Measurements from ENCODE around the gene INTS13. TPM values are rescaled to one million over a fixed set of nuclear protein-coding genes. Genes with fewer than 3 reads are reported as not detected.

Gene INTS13
- total and polyA plus RNA-seq, 2 of the 4 experiments (the other 2 are of a cell fraction): 9.9 to 31.9 TPM

- no peak for TF ChIP-seq NFE2L2 (IDR thresholded peaks at IDR 0.05; ENCODE audit: low read depth, low read length)
- no peak for TF ChIP-seq CEBPB (IDR thresholded peaks at IDR 0.05; ENCODE audit: low read depth, low read length)
- no peak for TF ChIP-seq CHD1 (IDR thresholded peaks at IDR 0.05; ENCODE audit: low read depth, low read length)
- TF ChIP-seq FOS (IDR thresholded peaks at IDR 0.05; ENCODE audit: low read depth, low read length): no peak
- TF ChIP-seq USF2 (IDR thresholded peaks at IDR 0.05; ENCODE audit: low read depth, low read length): no peak
- TF ChIP-seq CTCF (conservative IDR thresholded peaks at IDR 0.05; ENCODE audit: low read depth, low read length): no peak
- no peak for TF ChIP-seq RFX5 (IDR thresholded peaks at IDR 0.05; ENCODE audit: low read depth, low read length)
- TF ChIP-seq SMC3 (IDR thresholded peaks at IDR 0.05; ENCODE audit: low read depth, low read length): no peak
- TF ChIP-seq ELK1 (IDR thresholded peaks at IDR 0.05; ENCODE audit: borderline replicate concordance, low read depth, low read length): no peak
- no peak for TF ChIP-seq BHLHE40 (IDR thresholded peaks at IDR 0.05; ENCODE audit: low read depth, low read length)
- no peak for TF ChIP-seq MAZ (IDR thresholded peaks at IDR 0.05; ENCODE audit: borderline replicate concordance, low read depth, low read length)
- Histone ChIP-seq H4K5ac (ENCODE audit: low read depth, low read length) (no peak overlapping the region), H3K9me1 (ENCODE audit: insufficient read depth, low read length) (peaks cover 5% of the 10 kb centered on the region), H2BK20ac (ENCODE audit: low read depth, low read length) (no peak overlapping the region), H2AK9ac (replicated peaks; ENCODE audit: low read depth, low read length, poor library complexity) (no peak overlapping the region), H3K4me2 (ENCODE audit: low read depth, low read length) (no peak overlapping the region), H3K9ac (ENCODE audit: low read depth, low read length) (no peak overlapping the region), H4K20me1 (ENCODE audit: insufficient read depth, low read length) (no peaks in the 10 kb centered on the region), H3K79me1 (ENCODE audit: low read depth in 1 of 2, low read length in 2 of 2) (peaks cover 0 to 6% of the 10 kb centered on the region in 2 experiments; a peak in 2 of 4 replicates), H2BK5ac (ENCODE audit: low read depth, low read length, poor library complexity, severe bottlenecking) (no peak overlapping the region), H3K27me3 (ENCODE audit: control insufficient read depth, insufficient read depth, low read length) (no peaks in the 10 kb centered on the region), H3K27ac (ENCODE audit: insufficient read depth, low read length) (no peak overlapping the region), H4K91ac (ENCODE audit: insufficient read depth, low read depth, low read length) (no peak overlapping the region), H2BK15ac (ENCODE audit: low read depth, low read length) (no peak overlapping the region), H2AK5ac (ENCODE audit: low read depth, low read length) (no peak overlapping the region), H2BK120ac (ENCODE audit: low read depth, low read length) (no peak overlapping the region), H3K56ac (ENCODE audit: extremely low read depth, insufficient read depth, low read length) (no peak overlapping the region), H2AFZ (replicated peaks; ENCODE audit: low read length, poor library complexity) (no peak overlapping the region), H3K4me1 (ENCODE audit: control insufficient read depth, insufficient read depth, low read length) (no peaks in the 10 kb centered on the region), H3K23ac (ENCODE audit: low read depth, low read length) (no peak overlapping the region), H3K4me3 (ENCODE audit: insufficient read depth, low read depth, low read length) (no peak overlapping the region), H3K18ac (ENCODE audit: low read depth, low read length) (no peak overlapping the region), H4K8ac (ENCODE audit: low read depth in 2 of 2, low read length in 2 of 2) (no peak overlapping the region), H3K4ac (ENCODE audit: low read depth, low read length) (no peak overlapping the region), H3K36me3 (ENCODE audit: control insufficient read depth, insufficient read depth, low read length) (peaks cover 4% of the 10 kb centered on the region; the same call in 1 of the 2 replicates), H3K9me3 (ENCODE audit: control insufficient read depth, insufficient read depth, low read length) (no peaks in the 10 kb centered on the region), H3K14ac (replicated peaks; ENCODE audit: low read depth, low read length) (no peak overlapping the region)
- in situ Hi-C loops (cut with MboI; ENCODE audit: low sequenced_read_pairs) (no loop called here), intact Hi-C loops (cut with micrococcal nuclease) (no loop called here), dilution Hi-C loops (cut with HindIII; ENCODE audit: low sequenced_read_pairs, unreplicated experiment) (no loop called here)
- BruUV-seq (replicated peaks): no TSS peak
- no CpG with 5 or more reads among the region's 1 CpG for WGBS, 2 experiments (ENCODE audit: extremely low coverage in 2 of 2, insufficient read length in 1 of 2)
- DNase-seq (no peak), ATAC-seq (ENCODE audit: low read depth) (no peak)
- CTCF ChIA-PET: no interaction called here
- POLR2A ChIA-PET (ENCODE audit: unreplicated experiment): no interaction called here
These were observed 41.0 kb upstream of the INTS13 start for GRCh38 chr12:26978801-26979200.

Measured in IMR-90 (cell line).